Small intestine (tissue), 7 donors: Measurements from ENCODE around the gene NAV3. TPM values are rescaled to one million over a fixed set of nuclear protein-coding genes. Genes with fewer than 3 reads are reported as not detected.

Experiments used
- DNase-seq, 2 donors: peaks; one replicate each; pipeline versions ENCODE4 v3.0.0 to v3.0.0-alpha.2; 2013
- FAIRE-seq: peaks from 2 replicates; lab custom pipeline; 2012; peaks lifted over from hg19 to GRCh38; lab: Jason Lieb, UNC
- H3K27ac ChIP-seq, 3 donors: one replicate each; pipeline ENCODE4 v1.5.1; 2013; ENCODE audit warnings: low read length in 2 of 3, mild to moderate bottlenecking in 2 of 3, control low read depth in 1 of 3, inconsistent platforms in 1 of 3, low read depth in 1 of 3, moderate library complexity in 1 of 3
- H3K27me3 ChIP-seq, 3 donors: one replicate each; pipeline ENCODE4 v1.6.1; 2013; ENCODE audit warnings: low read length in 3 of 3, inconsistent platforms in 1 of 3; ENCODE audit not compliant: control insufficient read depth in 3 of 3, insufficient read depth in 3 of 3
- H3K36me3 ChIP-seq, 3 donors: one replicate each; pipeline ENCODE4 v1.6.1; 2013; ENCODE audit warnings: low read length in 3 of 3, inconsistent platforms in 1 of 3, low read depth in 1 of 3, mild to moderate bottlenecking in 1 of 3, moderate library complexity in 1 of 3; ENCODE audit not compliant: control insufficient read depth in 3 of 3, insufficient read depth in 2 of 3
- H3K4me1 ChIP-seq, 3 donors: one replicate each; pipeline ENCODE4 v1.6.1; 2013; ENCODE audit warnings: low read length in 2 of 3, inconsistent platforms in 1 of 3, low read depth in 1 of 3, mild to moderate bottlenecking in 1 of 3, moderate library complexity in 1 of 3; ENCODE audit not compliant: control insufficient read depth in 3 of 3, insufficient read depth in 2 of 3
- H3K4me3 ChIP-seq, 3 donors: one replicate each; pipeline ENCODE4 v1.5.1; 2013; ENCODE audit warnings: low read length in 3 of 3, control low read depth in 1 of 3, inconsistent platforms in 1 of 3, low read depth in 1 of 3, mild to moderate bottlenecking in 1 of 3, moderate library complexity in 1 of 3
- H3K9me3 ChIP-seq, 2 donors: one replicate each; pipeline ENCODE4 v1.6.1; 2013; ENCODE audit warnings: low read depth in 1 of 2, low read length in 1 of 2; ENCODE audit not compliant: control insufficient read depth in 2 of 2, insufficient read depth in 1 of 2
- WGBS, 3 donors: extraction: QIAGEN DNeasy Blood & Tissue Kit; methylation state at CpG; one replicate each; pipeline ENCODE4 v1.1.7; 2013; 5-methylcytosine and 5-hydroxymethylcytosine counted together
- polyA plus RNA-seq, 4 donors: library from polyadenylated mRNA; stranded (reverse) in 3 of 4; unstranded in 1 of 4; fragments of 200-250 nt in 3 of 4; fragments of 120-200 nt in 1 of 4; gene quantifications; one replicate each; pipeline versions ENCODE4 v1.2.1 to v1.2.3, GENCODE V29; 2013
- donor health status: healthy with polysubstance abuse.
- donor health status: control.
- donor health status: control.
- donor health status: Bipolar disorder and iron deficiency.
- donor health status: healthy.

The NAV3 gene
- polyA plus RNA-seq, 4 donors = 0.36 to 1.9 TPM; not detected in 2

- no peaks in the 10 kb centered on the region for H3K9me3 ChIP-seq
- FAIRE-seq = no peak
- H3K4me3 ChIP-seq = no peak overlapping the region
- no peaks in the 10 kb centered on the region for H3K27me3 ChIP-seq
- H3K4me1 ChIP-seq = no peaks in the 10 kb centered on the region
- H3K36me3 ChIP-seq = no peaks in the 10 kb centered on the region
- peak; percentile 43 to 74 for DNase-seq
- no peak overlapping the region for H3K27ac ChIP-seq
- WGBS, 3 donors = 43 to 57% (median 53%) methylated on average over 4 of the region's 4 CpGs
Measured at GRCh38 chr12:78229591-78230101, 399.0 kb downstream of the NAV3 start.

- Histone ChIP-seq H3K36me3 (no peaks in the 10 kb centered on the region), H3K9me3 (no peaks in the 10 kb centered on the region), H3K4me3 (no peak overlapping the region), H3K27me3 (no peaks in the 10 kb centered on the region), H3K27ac (no peak overlapping the region), H3K4me1 (no peaks in the 10 kb centered on the region)
- WGBS, 3 donors = 53 to 82% (median 64%) methylated on average over 3 of the region's 3 CpGs
- FAIRE-seq = no peak
- DNase-seq = no peak
Measured at GRCh38 chr12:78232756-78233155, 402.1 kb downstream of the NAV3 start.

- FAIRE-seq = no peak
- Histone ChIP-seq H3K4me3 (no peak overlapping the region), H3K4me1 (no peaks in the 10 kb centered on the region), H3K27ac (no peak overlapping the region), H3K27me3 (no peaks in the 10 kb centered on the region), H3K36me3 (no peaks in the 10 kb centered on the region), H3K9me3 (no peaks in the 10 kb centered on the region)
- WGBS, 3 donors = 26 to 49% (median 41%) methylated on average over 1 of the region's 1 CpG
- no peak for DNase-seq
Measured at GRCh38 chr12:78236264-78236663, 405.6 kb downstream of the NAV3 start.

- Histone ChIP-seq H3K4me1 (no peaks in the 10 kb centered on the region), H3K36me3 (no peaks in the 10 kb centered on the region), H3K9me3 (no peaks in the 10 kb centered on the region), H3K27me3 (no peaks in the 10 kb centered on the region), H3K27ac (no peak overlapping the region), H3K4me3 (no peak overlapping the region)
- 71 to 84% (median 73%) methylated on average over 3 of the region's 3 CpGs for WGBS, 3 donors
- FAIRE-seq (no peak), DNase-seq (no peak)
Measured at GRCh38 chr12:78239544-78239943, 408.9 kb downstream of the NAV3 start.

- no peak overlapping the region for H3K27ac ChIP-seq
- H3K4me1 ChIP-seq = no peaks in the 10 kb centered on the region
- H3K27me3 ChIP-seq = no peaks in the 10 kb centered on the region
- FAIRE-seq (no peak), DNase-seq (no peak)
- no peaks in the 10 kb centered on the region for H3K36me3 ChIP-seq
- no peak overlapping the region for H3K4me3 ChIP-seq
- 43 to 56% (median 44%) methylated on average over 1 of the region's 1 CpG for WGBS, 3 donors
- H3K9me3 ChIP-seq = no peaks in the 10 kb centered on the region
Measured at GRCh38 chr12:78240827-78241226, 410.1 kb downstream of the NAV3 start.

- Histone ChIP-seq H3K36me3 (no peaks in the 10 kb centered on the region), H3K27ac (no peak overlapping the region), H3K9me3 (no peaks in the 10 kb centered on the region), H3K4me3 (no peak overlapping the region), H3K27me3 (no peaks in the 10 kb centered on the region), H3K4me1 (no peaks in the 10 kb centered on the region)
- WGBS, 3 donors = 58 to 80% (median 65%) methylated on average over 6 of the region's 6 CpGs
- DNase-seq = no peak
- FAIRE-seq = no peak
Measured at GRCh38 chr12:78241446-78241845, 410.8 kb downstream of the NAV3 start.

- no peak for FAIRE-seq
- Histone ChIP-seq H3K4me1 (no peaks in the 10 kb centered on the region), H3K9me3 (no peaks in the 10 kb centered on the region), H3K36me3 (no peaks in the 10 kb centered on the region), H3K4me3 (no peak overlapping the region), H3K27me3 (no peaks in the 10 kb centered on the region), H3K27ac (no peak overlapping the region)
- 15 to 23% (median 20%) methylated on average over 2 of the region's 2 CpGs for WGBS, 3 donors
- no peak for DNase-seq
Measured at GRCh38 chr12:78244916-78245507, 414.3 kb downstream of the NAV3 start.

- no peak for FAIRE-seq
Measured at GRCh38 chr12:78248321-78248720, 417.6 kb downstream of the NAV3 start.

GRCh38 chr12:78249578-78249977 lies 418.9 kb downstream of the NAV3 start:
- no peak overlapping the region for H3K4me3 ChIP-seq
- no peak overlapping the region for H3K27ac ChIP-seq
- FAIRE-seq = no peak
- WGBS, 3 donors = 58 to 72% (median 61%) methylated on average over 3 of the region's 3 CpGs
- no peaks in the 10 kb centered on the region for H3K27me3 ChIP-seq
- H3K9me3 ChIP-seq = no peaks in the 10 kb centered on the region
- H3K4me1 ChIP-seq = no peaks in the 10 kb centered on the region
- DNase-seq = no peak
- H3K36me3 ChIP-seq = no peaks in the 10 kb centered on the region

More at GRCh38 chr12:78248321-78248720, 417.6 kb downstream of the NAV3 start:
- Histone ChIP-seq H3K27me3 (no peaks in the 10 kb centered on the region), H3K4me3 (no peak overlapping the region), H3K4me1 (no peaks in the 10 kb centered on the region), H3K9me3 (no peaks in the 10 kb centered on the region), H3K36me3 (no peaks in the 10 kb centered on the region), H3K27ac (no peak overlapping the region)
- no peak for DNase-seq
- WGBS, 3 donors = 29 to 54% (median 40%) methylated on average over 1 of the region's 1 CpG
